Measurements from ENCODE around the gene SPATA3. TPM values are rescaled to one million over a fixed set of nuclear protein-coding genes. Genes with fewer than 3 reads are reported as not detected.

Gene SPATA3
- total RNA-seq, 4 donors from 2014 or later: not detected

DNA sequence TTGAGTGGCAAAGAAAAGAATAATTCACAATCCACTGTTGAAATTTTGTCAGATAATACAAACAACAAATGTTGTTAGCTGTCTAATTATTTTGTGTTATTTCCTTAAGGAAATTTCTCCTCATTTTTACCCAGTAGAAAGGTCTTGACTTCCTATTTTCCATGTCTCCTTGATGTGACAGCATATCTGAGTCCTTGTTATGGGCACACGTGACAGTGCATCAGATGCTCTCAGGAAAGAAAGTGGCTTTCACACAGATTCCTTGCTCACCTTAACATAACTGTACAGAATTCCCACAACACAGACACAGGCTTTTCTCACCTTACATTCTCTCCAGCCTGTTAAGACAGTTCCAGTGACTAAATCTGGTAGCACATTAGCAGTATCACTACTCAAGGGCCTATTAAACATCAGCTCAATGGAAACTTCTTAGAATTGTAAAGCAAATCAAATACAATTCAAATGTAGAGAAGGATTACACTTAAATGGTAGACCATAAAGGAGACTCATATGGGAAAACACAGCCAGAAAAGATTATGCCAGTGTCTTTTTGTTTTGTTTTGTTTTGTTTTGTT, 40.7 kb upstream of the SPATA3 start:
- Histone ChIP-seq H3K9me3 (no peaks in the 10 kb centered on the region), H3K4me1 (peaks cover 0 to 15% (median 7%) of the 10 kb centered on the region in 3 donors), H3K27me3 (peaks cover 0 to 45% (median 0%) of the 10 kb centered on the region in 4 donors), H3K4me3 (no peak overlapping the region), H3K27ac (no peak overlapping the region), H3K36me3 (no peaks in the 10 kb centered on the region)
- TF ChIP-seq, protein P1, sequence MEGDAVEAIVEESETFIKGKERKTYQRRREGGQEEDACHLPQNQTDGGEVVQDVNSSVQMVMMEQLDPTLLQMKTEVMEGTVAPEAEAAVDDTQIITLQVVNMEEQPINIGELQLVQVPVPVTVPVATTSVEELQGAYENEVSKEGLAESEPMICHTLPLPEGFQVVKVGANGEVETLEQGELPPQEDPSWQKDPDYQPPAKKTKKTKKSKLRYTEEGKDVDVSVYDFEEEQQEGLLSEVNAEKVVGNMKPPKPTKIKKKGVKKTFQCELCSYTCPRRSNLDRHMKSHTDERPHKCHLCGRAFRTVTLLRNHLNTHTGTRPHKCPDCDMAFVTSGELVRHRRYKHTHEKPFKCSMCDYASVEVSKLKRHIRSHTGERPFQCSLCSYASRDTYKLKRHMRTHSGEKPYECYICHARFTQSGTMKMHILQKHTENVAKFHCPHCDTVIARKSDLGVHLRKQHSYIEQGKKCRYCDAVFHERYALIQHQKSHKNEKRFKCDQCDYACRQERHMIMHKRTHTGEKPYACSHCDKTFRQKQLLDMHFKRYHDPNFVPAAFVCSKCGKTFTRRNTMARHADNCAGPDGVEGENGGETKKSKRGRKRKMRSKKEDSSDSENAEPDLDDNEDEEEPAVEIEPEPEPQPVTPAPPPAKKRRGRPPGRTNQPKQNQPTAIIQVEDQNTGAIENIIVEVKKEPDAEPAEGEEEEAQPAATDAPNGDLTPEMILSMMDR (IDR thresholded peaks at IDR 0.05): no peak
- 80 to 90% methylated on average over 1 of the region's 1 CpG for WGBS, 2 donors
- intact Hi-C loops (cut with DNase I): no loop called here
- DNase-seq: no peak

DNA sequence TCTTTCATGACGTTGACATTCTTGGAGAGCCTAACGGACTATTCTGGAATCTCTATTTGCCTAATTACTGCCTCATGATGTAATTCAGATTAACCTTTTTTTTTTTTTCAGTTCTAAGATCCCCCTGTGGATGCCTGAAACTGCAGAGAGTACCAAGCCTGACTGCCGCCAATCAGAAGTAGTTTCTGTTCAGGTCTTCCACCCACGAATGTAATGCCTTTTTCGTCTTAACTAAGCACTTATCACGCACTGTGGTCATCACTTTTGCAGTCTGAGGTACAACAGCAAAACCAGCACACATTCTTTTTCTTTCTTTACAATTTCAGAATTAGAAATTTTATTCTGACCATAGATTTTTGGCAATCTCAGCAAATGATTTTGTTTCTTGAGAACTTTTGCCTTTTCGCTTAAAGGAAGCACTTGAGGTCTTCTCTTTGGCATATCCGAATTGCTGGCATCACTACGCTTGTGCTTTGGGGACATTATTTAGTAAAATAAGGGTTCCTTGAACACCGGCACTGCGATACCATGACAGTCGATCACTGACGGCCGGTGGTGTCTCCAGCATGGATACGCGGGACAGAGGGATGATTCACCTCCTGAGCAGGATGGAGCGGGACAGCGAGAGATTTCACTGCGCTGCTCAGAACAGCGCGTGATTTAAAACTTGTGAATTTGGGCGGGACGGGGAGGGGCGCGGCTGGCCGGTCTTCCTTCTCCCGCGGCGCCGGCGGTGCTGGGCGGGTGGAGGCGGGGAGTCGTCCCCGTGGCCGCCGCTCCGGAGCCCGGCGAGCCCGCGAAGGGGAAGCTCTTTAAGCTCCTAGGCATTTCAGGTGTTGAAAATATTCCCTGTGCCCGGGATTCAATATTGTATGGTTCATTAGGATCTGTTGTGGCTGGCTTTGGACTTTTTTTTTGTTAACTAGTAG, 38.8 kb upstream of the SPATA3 start:
- no peak for DNase-seq
- Histone ChIP-seq H3K9me3 (no peaks in the 10 kb centered on the region), H3K4me1 (peaks cover 0 to 15% (median 7%) of the 10 kb centered on the region in 3 donors), H3K27me3 (peaks cover 0 to 64% (median 0%) of the 10 kb centered on the region in 4 donors), H3K4me3 (peak overlapping the region; percentile 17 to 62 (median 26)), H3K36me3 (no peaks in the 10 kb centered on the region), H3K27ac (no peak overlapping the region)
- intact Hi-C loops (cut with DNase I): no loop called here
- TF ChIP-seq, protein P1 (IDR thresholded peaks at IDR 0.05): no peak
- no peak for TF ChIP-seq POLR2A (IDR thresholded peaks at IDR 0.05)
- WGBS, 2 donors: 14 to 19% methylated on average over 17 to 23 of the region's 43 CpGs

DNA sequence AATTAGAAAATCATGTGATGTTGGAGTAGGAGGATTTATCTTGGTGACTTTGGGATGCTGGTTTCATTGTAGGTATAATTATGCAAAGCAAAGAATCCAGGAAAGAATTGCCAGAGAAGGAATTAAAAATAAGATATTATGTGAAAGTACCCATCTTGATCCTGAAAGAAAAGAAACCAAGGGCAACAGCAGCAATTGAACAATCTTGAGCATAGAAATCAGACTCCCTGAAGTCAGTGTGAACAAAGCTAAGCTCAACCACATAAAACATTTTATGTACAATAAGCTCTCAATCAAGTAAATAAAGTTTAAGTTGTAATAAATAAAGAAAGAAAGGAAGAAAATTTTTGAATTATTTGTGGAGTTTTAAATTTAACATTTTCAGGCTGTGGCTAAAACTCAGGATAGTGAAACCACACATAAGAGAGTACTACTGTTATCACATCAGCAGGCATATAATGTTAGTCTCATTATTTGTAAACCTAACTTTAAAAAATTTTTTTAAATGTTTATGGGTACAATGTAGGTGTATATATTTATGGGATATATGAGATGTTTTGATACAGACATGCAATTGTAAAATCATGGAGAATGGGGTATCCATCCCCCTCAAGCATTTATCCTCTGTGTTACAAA, 38.0 kb upstream of the SPATA3 start:
- no peak for DNase-seq
- intact Hi-C loops (cut with DNase I): no loop called here
- Histone ChIP-seq H3K27me3 (peaks cover 0 to 71% (median 0%) of the 10 kb centered on the region in 4 donors), H3K9me3 (no peaks in the 10 kb centered on the region), H3K27ac (no peak overlapping the region), H3K4me3 (peak overlapping the region; percentile 17 to 62 (median 26)), H3K4me1 (peaks cover 0 to 15% (median 7%) of the 10 kb centered on the region in 3 donors), H3K36me3 (no peaks in the 10 kb centered on the region)
- TF ChIP-seq, protein P1 (IDR thresholded peaks at IDR 0.05): no peak
- TF ChIP-seq POLR2A (IDR thresholded peaks at IDR 0.05): no peak

DNA sequence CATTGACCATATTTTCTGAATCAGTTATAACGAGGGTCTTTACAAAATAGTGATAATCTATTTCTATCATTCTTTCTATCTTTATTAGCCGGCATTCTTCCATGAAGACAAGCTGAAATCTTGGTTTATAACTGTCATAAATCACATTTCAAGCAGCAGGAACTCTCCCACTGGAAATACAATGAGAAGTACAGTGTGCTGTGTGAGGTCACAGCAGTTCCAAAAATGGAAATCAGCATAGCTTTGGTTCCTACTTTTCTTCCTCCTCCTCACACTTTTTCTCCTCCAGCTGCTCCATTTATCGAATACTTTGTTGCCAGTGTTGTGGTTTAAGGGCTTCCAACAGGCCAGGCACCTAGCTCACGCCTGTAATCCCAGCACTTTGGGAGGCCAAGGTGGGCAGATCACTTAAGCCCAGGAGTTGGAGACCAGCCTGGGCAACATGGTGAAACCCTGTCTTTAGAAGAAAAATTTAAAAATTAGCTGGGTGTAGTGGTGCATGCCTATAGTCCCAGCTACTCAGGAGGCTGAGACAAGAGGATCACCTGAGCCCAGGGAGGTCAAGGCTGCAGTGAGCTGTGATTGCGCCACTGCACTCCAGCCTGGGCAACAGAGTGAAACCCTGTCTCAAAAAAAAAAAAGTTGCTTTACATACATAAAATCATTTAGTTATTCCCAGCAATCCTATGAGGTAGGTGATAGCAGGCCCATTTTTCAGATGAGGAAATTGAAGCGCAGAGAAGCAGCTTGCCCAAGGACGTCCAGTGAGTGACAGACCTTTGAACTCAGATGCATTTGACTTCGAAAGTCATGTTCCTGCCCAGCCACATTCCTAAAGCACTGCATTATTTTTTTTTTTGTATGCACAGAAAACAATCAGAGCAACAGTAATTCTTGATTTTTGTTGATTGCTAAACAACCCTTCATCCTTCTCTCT, 36.8 kb upstream of the SPATA3 start:
- peaks cover 0 to 73% (median 0%) of the 10 kb centered on the region in 4 donors for H3K27me3 ChIP-seq
- H3K36me3 ChIP-seq: no peaks in the 10 kb centered on the region
- no peak overlapping the region for H3K27ac ChIP-seq
- no peak for TF ChIP-seq POLR2A (IDR thresholded peaks at IDR 0.05)
- TF ChIP-seq, protein P1 (IDR thresholded peaks at IDR 0.05): no peak
- intact Hi-C loops (cut with DNase I): no loop called here
- DNase-seq: no peak
- no peaks in the 10 kb centered on the region for H3K9me3 ChIP-seq
- peaks cover 0 to 15% (median 7%) of the 10 kb centered on the region in 3 donors for H3K4me1 ChIP-seq
- H3K4me3 ChIP-seq: no peak overlapping the region
- WGBS, 2 donors: 85 to 87% methylated on average over 7 to 8 of the region's 8 CpGs
